ENCODE measurements around the gene ABCA7. TPM values are rescaled to one million over a fixed set of nuclear protein-coding genes. Genes with fewer than 3 reads are reported as not detected.

Gene ABCA7
- total and polyA plus RNA-seq, 7 donors: 1.8 to 25.1 (median 9.9) TPM

- 89 to 90% methylated on average over 29 of the region's 29 CpGs for whole genome bisulfite sequencing, 2 donors
- peak overlapping the region in 3 of 4 donors; percentile 1 to 64 (median 61) for H3K27ac ChIP-seq
Measured at GRCh38 chr19:1009981-1010538, 29.8 kb upstream of the ABCA7 start.

GRCh38 chr19:1010586-1011510, 29.1 kb upstream of the ABCA7 start:
- no peaks in the 10 kb centered on the region for H3K9me3 ChIP-seq
- intact Hi-C loops (cut with DNase I): no loop called here
- WGBS, 2 donors: 91 to 95% methylated on average over 56 of the region's 56 CpGs
- H3K27ac ChIP-seq: peak overlapping the region in 2 of 4 donors; percentile 61 to 64
- H3K4me1 ChIP-seq: peaks cover 0 to 32% (median 12%) of the 10 kb centered on the region in 4 donors
- DNase-seq: no peak
- H3K4me3 ChIP-seq: no peak overlapping the region
- no peak for TF ChIP-seq EP300 (IDR thresholded peaks at IDR 0.05)
- TF ChIP-seq POLR2AphosphoS5 (IDR thresholded peaks at IDR 0.05): no peak
- TF ChIP-seq CTCF (IDR thresholded peaks at IDR 0.05): no peak
- TF ChIP-seq POLR2A (IDR thresholded peaks at IDR 0.05): no peak
- H3K27me3 ChIP-seq: no peaks in the 10 kb centered on the region
- H3K36me3 ChIP-seq: peaks cover 35 to 55% (median 46%) of the 10 kb centered on the region in 4 donors

More at GRCh38 chr19:1009981-1010538, 29.8 kb upstream of the ABCA7 start:
- no peak for DNase-seq
- peaks cover 35 to 55% (median 46%) of the 10 kb centered on the region in 4 donors for H3K36me3 ChIP-seq
- no peak for TF ChIP-seq EP300 (IDR thresholded peaks at IDR 0.05)
- TF ChIP-seq POLR2AphosphoS5 (IDR thresholded peaks at IDR 0.05): no peak
- TF ChIP-seq POLR2A (IDR thresholded peaks at IDR 0.05): no peak
- TF ChIP-seq CTCF (IDR thresholded peaks at IDR 0.05): no peak
- intact Hi-C loops (cut with DNase I): no loop called here
- H3K4me1 ChIP-seq: peaks cover 0 to 24% (median 5%) of the 10 kb centered on the region in 4 donors
- no peaks in the 10 kb centered on the region for H3K9me3 ChIP-seq
- no peak overlapping the region for H3K4me3 ChIP-seq
- H3K27me3 ChIP-seq: no peaks in the 10 kb centered on the region

- no peak overlapping the region for H3K27ac ChIP-seq
- H3K4me3 ChIP-seq: no peak overlapping the region
- no peak for DNase-seq
- intact Hi-C loops (cut with DNase I): no loop called here
- whole genome bisulfite sequencing, 2 donors: 95 to 97% methylated on average over 36 of the region's 36 CpGs
- TF ChIP-seq POLR2AphosphoS5 (IDR thresholded peaks at IDR 0.05) (no peak), CTCF (IDR thresholded peaks at IDR 0.05) (no peak), EP300 (IDR thresholded peaks at IDR 0.05) (no peak), POLR2A (IDR thresholded peaks at IDR 0.05) (no peak)
- no peaks in the 10 kb centered on the region for H3K9me3 ChIP-seq
- H3K4me1 ChIP-seq: peaks cover 0 to 42% (median 23%) of the 10 kb centered on the region in 4 donors
- H3K36me3 ChIP-seq: peaks cover 35 to 55% (median 46%) of the 10 kb centered on the region in 4 donors
- H3K27me3 ChIP-seq: no peaks in the 10 kb centered on the region
Measured at GRCh38 chr19:1011831-1012333, 28.0 kb upstream of the ABCA7 start.

GRCh38 chr19:1012334-1012733, 27.6 kb upstream of the ABCA7 start:
- H3K36me3 ChIP-seq: peaks cover 35 to 55% (median 46%) of the 10 kb centered on the region in 4 donors
- DNase-seq: no peak
- no peak overlapping the region for H3K4me3 ChIP-seq
- peaks cover 0 to 47% (median 27%) of the 10 kb centered on the region in 4 donors for H3K4me1 ChIP-seq
- no peak overlapping the region for H3K27ac ChIP-seq
- intact Hi-C loops (cut with DNase I): no loop called here
- 90 to 95% methylated on average over 18 of the region's 18 CpGs for WGBS, 2 donors
- H3K27me3 ChIP-seq: no peaks in the 10 kb centered on the region
- TF ChIP-seq POLR2AphosphoS5 (IDR thresholded peaks at IDR 0.05): no peak
- no peak for TF ChIP-seq EP300 (IDR thresholded peaks at IDR 0.05)
- no peak for TF ChIP-seq POLR2A (IDR thresholded peaks at IDR 0.05)
- no peak for TF ChIP-seq CTCF (IDR thresholded peaks at IDR 0.05)
- no peaks in the 10 kb centered on the region for H3K9me3 ChIP-seq

All from sigmoid colon (tissue), 7 donors.